Psoas muscle (tissue), 8 donors: Measurements from ENCODE around the gene CRMP1. TPM values are rescaled to one million over a fixed set of nuclear protein-coding genes. Genes with fewer than 3 reads are reported as not detected.
"Not testable (repeated sequence)": the region's sequence is repeated elsewhere in the genome, so short reads cannot be mapped to it uniquely, and the experiment has no call there.

Experiments used
- ATAC-seq, 4 donors: fragments of 200-7000 bp; cut with Tn5 transposase; one replicate each; pipeline ENCODE4 v1.9.1; 2020; ENCODE audit warnings: moderate library complexity in 3 of 4, mild to moderate bottlenecking in 2 of 4
- DNase-seq, 2 donors: peaks; one replicate each; pipeline ENCODE4 v3.0.0-alpha.2; 2020
- H3K27ac ChIP-seq: fragments of 200-600 bp; one replicate; pipeline ENCODE4 v1.8.0; 2022
- H3K27me3 ChIP-seq, 3 donors: fragments of 200-600 bp in 1 of 3; one replicate each; pipeline versions ENCODE4 v1.6.1 to v1.8.0; 2013 to 2022; ENCODE audit warnings: low read length in 2 of 3, mild to moderate bottlenecking in 2 of 3, moderate library complexity in 1 of 3; ENCODE audit not compliant: insufficient read depth in 3 of 3
- H3K36me3 ChIP-seq, 2 donors: fragments of 200-600 bp in 1 of 2; one replicate each; pipeline versions ENCODE4 v1.6.1 to v1.8.0; 2013 to 2022; ENCODE audit warnings: low read depth in 1 of 2, mild to moderate bottlenecking in 1 of 2, moderate library complexity in 1 of 2; ENCODE audit not compliant: insufficient read depth in 1 of 2
- H3K4me1 ChIP-seq: fragments of 200-600 bp; one replicate; pipeline ENCODE4 v1.8.0; 2022
- H3K4me3 ChIP-seq: fragments of 200-600 bp; one replicate; pipeline ENCODE4 v1.8.0; 2022; ENCODE audit warnings: mild to moderate bottlenecking
- H3K9me3 ChIP-seq: fragments of 200-600 bp; one replicate; pipeline ENCODE4 v1.8.0; 2022
- CTCF ChIP-seq: fragments of 200-600 bp; IDR thresholded peaks from one replicate; pipeline ENCODE4 v1.8.0; 2022; ENCODE audit warnings: antibody characterized with exemption
- WGBS, 3 donors: extraction: QIAGEN DNeasy Blood & Tissue Kit; methylation state at CpG; one replicate each; pipeline versions ENCODE4 v1.1.6 to v1.1.7; 2013; 5-methylcytosine and 5-hydroxymethylcytosine counted together
- intact Hi-C, 2 donors: fragments of 100-400 bp; cut with DNase I; formaldehyde crosslinking; loops; one replicate each; pipeline versions ENCODE4 v1.11.0 to v1.14.2; 2022
- polyA plus RNA-seq, 3 donors: library from polyadenylated mRNA; stranded (reverse); fragments of 200-250 nt; gene quantifications; one replicate each; pipeline ENCODE4 v1.2.3, GENCODE V29; 2013
- total RNA-seq, 4 donors: library from RNA; stranded (reverse); fragmentation: NEBNext Ultra II Directional in 2 of 4; extraction: Animal tissue kit (Norgen Biotek cat#: 25700) in 2 of 4; gene quantifications; one replicate each; pipeline versions ENCODE4 v1.2.1 to v1.2.4, GENCODE V29; 2021 to 2023
- donor health status: healthy with polysubstance abuse.
- donor health status: DM: no; HTN: no; CAD: no; lungs with moderate emphysema.
- donor health status: Bipolar disorder and iron deficiency.
- donor health status: healthy.
- donor health status: DM: yes; HTN: yes; CAD: no.
- donor health status: DM: no; HTN: no; CAD: no.
- donor health status: DM: no; HTN: no; CAD: no.
- donor health status: DM: yes; HTN: yes; CAD: no.

Gene CRMP1
- total and polyA plus RNA-seq, 7 donors: 0.10 to 0.89 (median 0.39) TPM

- Histone ChIP-seq H3K4me1 (no peaks in the 10 kb centered on the region), H3K27ac (no peak overlapping the region), H3K36me3 (peaks cover 0 to 8% of the 10 kb centered on the region in 2 donors), H3K9me3 (peaks cover 6% of the 10 kb centered on the region), H3K27me3 (no peaks in the 10 kb centered on the region), H3K4me3 (no peak overlapping the region)
- DNase-seq (no peak), ATAC-seq (peak in 1 of 4 donors; percentile 67)
- peak; percentile 52 for TF ChIP-seq CTCF
- intact Hi-C loops: loop anchor here (5.0 to 10.0 kb wide), 2 partner anchors 760 to 1328 kb away; partner anchors contain the start of gene STK32B (in 1 of the 2)
- WGBS, 3 donors: 76 to 83% (median 79%) methylated on average over 8 to 9 of the region's 9 CpGs
These were observed 80.2 kb downstream of the CRMP1 start for GRCh38 chr4:5812506-5813229.

GRCh38 chr4:5812057-5812456 lies 80.8 kb downstream of the CRMP1 start:
- intact Hi-C loops: loop anchor here (5.0 to 10.0 kb wide), 2 partner anchors 760 to 1327 kb away; partner anchors contain the start of gene STK32B (in 1 of the 2)
- not testable (repeated sequence) for H3K27ac ChIP-seq, H3K4me1 ChIP-seq, H3K36me3 ChIP-seq, ATAC-seq, DNase-seq, H3K4me3 ChIP-seq, H3K9me3 ChIP-seq, H3K27me3 ChIP-seq
- WGBS, 3 donors: 83 to 85% (median 84%) methylated on average over 5 of the region's 5 CpGs

DNA sequence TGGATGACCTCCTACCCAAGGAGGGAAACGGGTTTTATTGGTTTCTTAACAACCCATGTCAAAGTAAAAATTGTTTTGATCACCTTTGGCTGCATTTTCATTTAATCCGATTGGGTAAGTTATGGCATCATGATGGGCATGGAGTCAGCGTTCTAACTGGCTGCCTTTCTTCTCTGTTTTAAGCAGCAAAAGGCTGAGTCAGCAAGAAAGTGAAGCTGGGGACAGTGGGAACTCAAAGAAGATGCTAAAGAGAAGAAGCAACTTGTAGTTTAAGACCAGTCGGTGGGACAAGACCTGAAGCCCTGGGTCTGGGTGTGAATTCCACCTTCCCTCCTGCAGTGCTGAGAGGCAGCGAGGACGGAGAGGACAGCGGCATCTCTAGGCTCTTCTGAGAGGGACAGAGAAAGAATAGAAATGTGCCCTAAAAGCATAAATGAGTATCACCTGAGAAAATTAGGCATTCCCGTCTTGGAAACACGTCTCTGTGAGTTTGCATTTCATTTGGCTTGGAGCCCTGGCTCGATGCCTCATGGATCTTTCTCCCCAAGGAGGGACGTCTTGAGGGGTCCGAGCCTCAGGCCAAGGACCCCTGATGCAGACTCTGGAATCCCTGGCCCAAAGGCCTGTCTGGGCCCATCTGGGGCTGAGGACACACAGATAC lies 82.0 kb downstream of the CRMP1 start:
- 77 to 82% (median 78%) methylated on average over 12 of the region's 12 CpGs for WGBS, 3 donors
- no peak for ATAC-seq
- intact Hi-C loops: loop anchor here (5.0 to 10.0 kb wide), 2 partner anchors 759 to 1326 kb away; partner anchors contain the start of gene STK32B (in 1 of the 2)
- Histone ChIP-seq H3K9me3 (peaks cover 6% of the 10 kb centered on the region), H3K27me3 (no peaks in the 10 kb centered on the region), H3K4me1 (no peaks in the 10 kb centered on the region), H3K27ac (no peak overlapping the region), H3K36me3 (peaks cover 0 to 8% of the 10 kb centered on the region in 2 donors), H3K4me3 (no peak overlapping the region)
- no peak for TF ChIP-seq CTCF
- no peak for DNase-seq

DNA sequence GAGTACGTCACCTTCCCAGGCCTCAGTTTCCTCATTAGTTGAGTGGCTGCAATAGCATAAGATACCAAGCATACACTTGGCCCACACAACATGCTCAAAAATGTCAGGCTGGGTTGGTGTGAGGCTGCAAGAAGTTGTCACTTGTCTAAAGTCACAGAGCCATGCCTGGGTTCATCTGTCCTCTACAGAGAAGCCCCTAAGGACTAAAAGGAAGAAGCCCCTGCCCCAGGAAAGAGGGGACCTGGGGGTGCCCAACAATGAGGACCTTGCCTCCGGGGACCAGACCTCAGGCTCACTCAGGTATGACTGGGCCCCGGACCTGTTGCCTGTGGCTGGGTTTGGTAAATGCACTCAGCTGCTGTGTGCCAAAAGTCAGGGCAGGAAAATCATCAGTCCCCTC lies 82.7 kb downstream of the CRMP1 start:
- Histone ChIP-seq H3K27me3 (no peaks in the 10 kb centered on the region), H3K9me3 (peaks cover 6% of the 10 kb centered on the region), H3K27ac (no peak overlapping the region), H3K4me1 (no peaks in the 10 kb centered on the region), H3K4me3 (no peak overlapping the region), H3K36me3 (peaks cover 0 to 8% of the 10 kb centered on the region in 2 donors)
- intact Hi-C loops: loop anchor here (5.0 to 10.0 kb wide), 2 partner anchors 758 to 1325 kb away; partner anchors contain the start of gene STK32B (in 1 of the 2)
- DNase-seq (no peak), ATAC-seq (no peak)
- no peak for TF ChIP-seq CTCF
- 93 to 99% (median 97%) methylated on average over 3 of the region's 3 CpGs for WGBS, 3 donors

DNA sequence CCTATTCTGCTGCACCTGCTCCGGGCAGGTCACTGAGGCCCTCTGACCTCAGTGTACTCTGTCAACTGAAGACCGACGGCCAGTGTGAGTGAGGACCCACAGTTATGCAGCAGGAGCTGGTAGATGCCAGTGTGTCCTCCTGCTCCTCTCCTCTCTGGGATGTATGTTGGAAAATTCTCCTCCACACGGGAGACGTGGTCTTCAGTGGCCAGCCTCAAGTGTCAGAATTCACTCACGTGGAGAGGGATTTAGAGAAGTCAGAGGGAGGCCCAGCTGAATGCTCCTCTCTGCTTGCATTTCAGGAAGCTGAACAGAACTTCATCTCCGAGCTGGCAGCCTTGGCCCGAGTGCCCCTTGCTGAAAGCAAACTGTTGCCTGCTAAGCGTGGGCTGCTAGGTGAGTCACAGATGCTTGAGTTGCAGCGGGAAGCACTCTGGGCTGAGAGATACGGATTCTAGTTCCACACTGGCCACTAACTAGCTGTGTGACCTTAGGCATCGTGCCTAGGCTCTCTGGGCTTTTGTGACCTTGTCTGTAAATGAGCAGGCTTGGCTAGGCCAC lies 83.6 kb downstream of the CRMP1 start:
- DNase-seq (no peak), ATAC-seq (no peak)
- peaks cover 0 to 8% of the 10 kb centered on the region in 2 donors for H3K36me3 ChIP-seq
- H3K4me3 ChIP-seq: no peak overlapping the region
- intact Hi-C loops: no loop called here
- no peak for TF ChIP-seq CTCF
- no peaks in the 10 kb centered on the region for H3K27me3 ChIP-seq
- WGBS, 3 donors: 86 to 92% (median 89%) methylated on average over 12 of the region's 12 CpGs
- H3K9me3 ChIP-seq: peaks cover 6% of the 10 kb centered on the region
- H3K4me1 ChIP-seq: no peaks in the 10 kb centered on the region
- no peak overlapping the region for H3K27ac ChIP-seq
